ENCODE measurements around the gene C5orf47. TPM values are rescaled to one million over a fixed set of nuclear protein-coding genes. Genes with fewer than 3 reads are reported as not detected.

Gene C5orf47
- total RNA-seq, 1 donor from 2014 or later, result not detected

- no peak for DNase-seq
- no peak for TF ChIP-seq CTCF (IDR thresholded peaks at IDR 0.05; ENCODE audit: partially characterized antibody, unreplicated experiment)
- peaks cover 13% of the 10 kb centered on the region for H3K4me1 Mint-ChIP-seq (ENCODE audit: low read depth, unreplicated experiment)
- H3K4me3 Mint-ChIP-seq (ENCODE audit: unreplicated experiment), result no peak overlapping the region
- no peak overlapping the region for H3K27ac Mint-ChIP-seq (ENCODE audit: unreplicated experiment)
- H3K36me3 Mint-ChIP-seq (ENCODE audit: unreplicated experiment), result no peaks in the 10 kb centered on the region
- peaks cover 2% of the 10 kb centered on the region for H3K9me3 Mint-ChIP-seq (ENCODE audit: unreplicated experiment)
- H3K27me3 Mint-ChIP-seq (ENCODE audit: unreplicated experiment), result peaks cover 2% of the 10 kb centered on the region
Observed at GRCh38 chr5:173960986-173961385, 28.0 kb upstream of the C5orf47 start.

DNA sequence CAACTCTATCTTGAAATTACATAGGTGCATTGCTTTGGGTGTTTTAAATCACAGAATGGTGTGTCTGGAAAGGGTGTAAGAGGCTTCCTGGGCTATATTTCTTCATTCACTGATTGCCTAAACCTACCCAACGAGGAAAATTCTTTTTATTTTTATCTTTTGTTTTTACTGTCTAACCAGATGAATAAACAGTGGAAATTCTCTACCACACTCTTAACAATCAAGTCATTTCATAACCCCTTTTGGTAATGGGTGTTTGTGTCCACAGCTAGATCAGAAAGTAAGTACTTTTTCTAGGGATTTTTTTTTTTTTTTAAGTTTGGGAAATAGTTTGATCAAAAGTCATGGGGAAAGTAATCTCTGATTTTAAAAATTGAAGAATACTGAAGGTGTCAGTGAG lies 27.6 kb upstream of the C5orf47 start:
- no peak overlapping the region for H3K27ac Mint-ChIP-seq (ENCODE audit: unreplicated experiment)
- no peaks in the 10 kb centered on the region for H3K36me3 Mint-ChIP-seq (ENCODE audit: unreplicated experiment)
- H3K9me3 Mint-ChIP-seq (ENCODE audit: unreplicated experiment), result peaks cover 2% of the 10 kb centered on the region
- H3K4me1 Mint-ChIP-seq (ENCODE audit: low read depth, unreplicated experiment), result peaks cover 14% of the 10 kb centered on the region
- peaks cover 2% of the 10 kb centered on the region for H3K27me3 Mint-ChIP-seq (ENCODE audit: unreplicated experiment)
- no peak overlapping the region for H3K4me3 Mint-ChIP-seq (ENCODE audit: unreplicated experiment)
- no peak for DNase-seq
- no peak for TF ChIP-seq CTCF (IDR thresholded peaks at IDR 0.05; ENCODE audit: partially characterized antibody, unreplicated experiment)

DNA sequence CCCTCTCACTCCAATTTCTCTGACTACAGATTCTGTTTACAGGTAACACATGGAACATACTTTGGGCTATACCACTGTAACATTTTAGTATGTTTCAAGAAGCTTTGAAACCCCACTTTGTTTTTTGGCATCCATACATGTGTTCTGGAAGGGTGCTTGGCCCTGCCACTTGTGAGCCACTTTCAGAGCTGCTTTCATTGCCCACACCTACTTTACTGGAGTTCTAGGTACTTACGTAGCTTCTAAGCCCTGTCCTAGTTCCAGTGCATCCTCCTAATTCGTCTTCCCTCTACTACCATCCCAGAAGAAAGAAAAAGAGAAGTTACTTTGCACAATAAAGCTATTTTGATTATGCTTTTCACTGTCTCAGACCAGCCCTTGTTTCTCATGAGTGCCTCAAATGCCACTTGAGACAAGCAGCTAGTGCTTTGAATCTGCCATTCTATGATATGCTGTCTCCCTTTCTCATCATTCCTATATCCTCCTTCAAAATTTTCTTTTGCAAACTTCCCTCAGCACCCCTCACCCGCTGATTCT lies 26.5 kb upstream of the C5orf47 start:
- no peak for DNase-seq
- peaks cover 18% of the 10 kb centered on the region for H3K4me1 Mint-ChIP-seq (ENCODE audit: low read depth, unreplicated experiment)
- no peak overlapping the region for H3K4me3 Mint-ChIP-seq (ENCODE audit: unreplicated experiment)
- no peaks in the 10 kb centered on the region for H3K36me3 Mint-ChIP-seq (ENCODE audit: unreplicated experiment)
- no peak overlapping the region for H3K27ac Mint-ChIP-seq (ENCODE audit: unreplicated experiment)
- peaks cover 2% of the 10 kb centered on the region for H3K27me3 Mint-ChIP-seq (ENCODE audit: unreplicated experiment)
- peaks cover 2% of the 10 kb centered on the region for H3K9me3 Mint-ChIP-seq (ENCODE audit: unreplicated experiment)
- TF ChIP-seq CTCF (IDR thresholded peaks at IDR 0.05; ENCODE audit: partially characterized antibody, unreplicated experiment), result no peak

DNA sequence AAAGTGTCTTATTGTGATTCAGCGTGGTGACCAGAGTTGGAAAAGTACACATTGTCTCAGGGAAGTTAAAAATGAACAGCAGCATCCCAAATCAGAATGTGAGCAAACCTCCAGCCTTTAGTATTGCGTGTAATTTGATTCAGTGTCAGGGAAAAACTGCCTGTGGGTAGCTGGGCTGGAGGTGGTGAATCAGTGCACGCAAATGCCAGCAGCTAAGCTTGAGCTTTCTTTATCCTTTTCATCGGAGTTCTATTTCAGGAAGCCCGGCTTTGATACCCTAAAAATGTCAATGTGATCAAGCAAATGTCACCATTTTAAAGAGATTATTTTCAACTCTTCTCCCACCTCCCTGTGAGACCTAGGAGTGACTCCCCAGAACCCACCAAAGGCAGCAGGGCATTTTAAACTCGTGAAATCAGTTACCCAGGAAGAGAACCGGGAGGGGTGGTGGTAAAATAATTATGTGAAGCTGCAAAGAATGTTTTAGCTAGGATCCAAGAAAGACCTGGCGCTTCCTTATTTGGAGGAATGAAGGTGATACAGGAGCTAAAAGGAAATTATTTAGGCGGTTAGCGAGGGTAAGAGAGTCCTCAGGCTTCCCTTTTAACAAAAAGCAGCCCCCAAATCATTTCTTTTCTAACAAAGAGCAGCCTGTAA lies 25.7 kb upstream of the C5orf47 start:
- H3K27me3 Mint-ChIP-seq (ENCODE audit: unreplicated experiment), result peaks cover 2% of the 10 kb centered on the region
- H3K4me3 Mint-ChIP-seq (ENCODE audit: unreplicated experiment), result peak overlapping the region; percentile 44
- H3K36me3 Mint-ChIP-seq (ENCODE audit: unreplicated experiment), result no peaks in the 10 kb centered on the region
- DNase-seq, result no peak
- H3K4me1 Mint-ChIP-seq (ENCODE audit: low read depth, unreplicated experiment), result peaks cover 25% of the 10 kb centered on the region
- no peak for TF ChIP-seq CTCF (IDR thresholded peaks at IDR 0.05; ENCODE audit: partially characterized antibody, unreplicated experiment)
- H3K27ac Mint-ChIP-seq (ENCODE audit: unreplicated experiment), result peak overlapping the region; percentile 75
- H3K9me3 Mint-ChIP-seq (ENCODE audit: unreplicated experiment), result peaks cover 5% of the 10 kb centered on the region

GRCh38 chr5:173963867-173964441 lies 25.0 kb upstream of the C5orf47 start:
- Mint-ChIP-seq H3K36me3 (ENCODE audit: unreplicated experiment) (no peaks in the 10 kb centered on the region), H3K27ac (ENCODE audit: unreplicated experiment) (peak overlapping the region; percentile 79), H3K4me1 (ENCODE audit: low read depth, unreplicated experiment) (peaks cover 30% of the 10 kb centered on the region), H3K27me3 (ENCODE audit: unreplicated experiment) (peaks cover 2% of the 10 kb centered on the region), H3K4me3 (ENCODE audit: unreplicated experiment) (no peak overlapping the region), H3K9me3 (ENCODE audit: unreplicated experiment) (peaks cover 5% of the 10 kb centered on the region)
- TF ChIP-seq CTCF (IDR thresholded peaks at IDR 0.05; ENCODE audit: partially characterized antibody, unreplicated experiment), result no peak
- DNase-seq, result peak; percentile 34

Measured in glutamatergic neuron (in vitro differentiated cells).